K562 (cell line): ENCODE measurements around the gene BIN1. TPM values are rescaled to one million over a fixed set of nuclear protein-coding genes. Genes with fewer than 3 reads are reported as not detected.

Experiments used
- ATAC-seq: fragments of 200-7000 bp; cut with Tn5 transposase; 3 replicates; pipeline ENCODE4 v1.9.1; 2020; ENCODE audit warnings: moderate library complexity
- BruUV-seq: library from RNA; stranded (reverse); fragments of 400-500 nt; replicated peaks from 2 replicates; lab custom pipeline; 2021; lab: Mats Ljungman, UMichigan
- CTCF ChIA-PET: fragments of 300-600 bp; formaldehyde crosslinking; extraction: SDS; loops from one replicate; lab custom pipeline; 2021; ENCODE audit warnings: low intra/inter-chr PET ratio; lab: Yijun Ruan, JAX
- POLR2A ChIA-PET: fragments of 300-600, 350-650 bp; sonication (Branson Sonifier 250); formaldehyde crosslinking; extraction: SDS; loops from one replicate; lab custom pipeline; 2021; ENCODE audit warnings: antibody characterized with exemption, inconsistent platforms; lab: Yijun Ruan, JAX
- DNase-seq, 4 experiments: peaks; one replicate each; pipeline versions ENCODE4 v3.0.0 to v3.0.0-alpha.2; 2011 to 2018; ENCODE audit warnings: low spot score in 3 of 4, mixed read lengths in 3 of 4; ENCODE audit errors: extremely low read depth in 1 of 4
- FAIRE-seq: peaks from 2 replicates; lab custom pipeline; 2011; peaks lifted over from hg19 to GRCh38; lab: Jason Lieb, UNC
- H2AFZ ChIP-seq: 2 replicates; pipeline ENCODE4 v1.6.0; 2011; ENCODE audit warnings: low read depth, low read length, control low read depth, inconsistent platforms
- H3K27ac ChIP-seq: fragments of 200-600 bp; 3 replicates; pipeline ENCODE4 v1.8.0; 2011; ENCODE audit warnings: low read depth, mild to moderate bottlenecking, control low read depth, inconsistent platforms, low read length, moderate library complexity, mixed read lengths; ENCODE audit errors: extremely low read depth
- H3K27me3 ChIP-seq, 2 experiments: fragments of 300-600 bp in 1 of 2; 2 replicates in 1 of 2; 3 replicates in 1 of 2; pipeline versions ENCODE4 v1.6.0 to v1.8.0; 2011; ENCODE audit warnings: inconsistent platforms in 2 of 2, low read length in 2 of 2, mild to moderate bottlenecking in 1 of 2, mixed read lengths in 1 of 2, moderate library complexity in 1 of 2; ENCODE audit not compliant: control insufficient read depth in 2 of 2, insufficient read depth in 2 of 2
- H3K36me3 ChIP-seq: fragments of 300-600 bp; 3 replicates; pipeline ENCODE4 v1.8.0; 2011; ENCODE audit warnings: mild to moderate bottlenecking, low read length, inconsistent platforms; ENCODE audit not compliant: control insufficient read depth, insufficient read depth
- H3K4me1 ChIP-seq, 2 experiments: fragments of 200-600 bp in 1 of 2; replicated peaks in 1 of 2; 2 replicates in 1 of 2; 3 replicates in 1 of 2; pipeline versions ENCODE4 v1.5.1 to v1.8.0; 2011; ENCODE audit warnings: inconsistent platforms in 2 of 2, low read length in 2 of 2, mild to moderate bottlenecking in 1 of 2, mixed read lengths in 1 of 2, moderate library complexity in 1 of 2; ENCODE audit not compliant: control insufficient read depth in 2 of 2, insufficient read depth in 2 of 2
- H3K4me2 ChIP-seq: 2 replicates; pipeline ENCODE4 v1.6.1; 2011; ENCODE audit warnings: low read length, control low read depth, inconsistent platforms, mixed read lengths; ENCODE audit not compliant: insufficient read depth
- H3K4me3 ChIP-seq: fragments of 200-600 bp; sonication (generic), shearing (Covaris generic); 2 replicates; pipeline ENCODE4 v1.5.1; 2016; ENCODE audit warnings: control low read depth, inconsistent platforms
- H3K79me2 ChIP-seq: fragments of 200-600 bp; 3 replicates; pipeline ENCODE4 v1.8.0; 2011; ENCODE audit warnings: low read length, inconsistent platforms; ENCODE audit not compliant: control insufficient read depth, insufficient read depth
- H3K9ac ChIP-seq, 2 experiments: 2 replicates each; pipeline versions ENCODE4 v1.6.0 to v1.6.1; 2011; ENCODE audit warnings: low read depth in 2 of 2, low read length in 2 of 2, control low read depth in 1 of 2, inconsistent platforms in 1 of 2, mild to moderate bottlenecking in 1 of 2, mixed read lengths in 1 of 2; ENCODE audit not compliant: insufficient read depth in 1 of 2
- H3K9me1 ChIP-seq: one replicate; pipeline ENCODE4 v1.6.0; 2011; ENCODE audit warnings: inconsistent platforms, mild to moderate bottlenecking, low read length, moderate library complexity; ENCODE audit not compliant: control insufficient read depth, insufficient read depth
- H3K9me3 ChIP-seq: replicated peaks from 2 replicates; pipeline ENCODE4 v1.5.1; 2011; ENCODE audit warnings: low read depth, low read length, inconsistent platforms; ENCODE audit not compliant: control insufficient read depth, insufficient read depth
- H4K20me1 ChIP-seq: replicated peaks from 2 replicates; pipeline ENCODE4 v1.6.1; 2011; ENCODE audit warnings: low read length, inconsistent platforms, mixed read lengths; ENCODE audit not compliant: control insufficient read depth, insufficient read depth
- CBFA2T3 ChIP-seq: fragments of 450-650 bp; IDR thresholded peaks from 2 replicates; pipeline ENCODE4 v1.6.1; 2017
- CTCF ChIP-seq, 3 experiments: IDR thresholded peaks in 2 of 3; conservative IDR thresholded peaks in 1 of 3; 2 replicates each; pipeline ENCODE4 v1.5.1; 2011 to 2012; ENCODE audit warnings: low read length in 3 of 3, mild to moderate bottlenecking in 3 of 3, control low read depth in 2 of 3, improper control_type of control experiment in 1 of 3, inconsistent platforms in 1 of 3, low read depth in 1 of 3, mixed read lengths in 1 of 3, moderate library complexity in 1 of 3; ENCODE audit not compliant: insufficient read depth in 2 of 3
- KAT7 ChIP-seq: sonication (generic); formaldehyde crosslinking; IDR thresholded peaks from 2 replicates; pipeline ENCODE4 v1.8.0; 2022; ENCODE audit warnings: missing genetic modification reagents, mild to moderate bottlenecking, borderline replicate concordance
- PTTG1 ChIP-seq: fragments of 450-650 bp; IDR thresholded peaks from 2 replicates; pipeline ENCODE4 v1.6.1; 2016; ENCODE audit warnings: low read depth, mild to moderate bottlenecking, missing genetic modification characterization, missing compliant biosample characterization
- WGBS: fragments of 100-300 bp; shearing (Covaris generic); methylation state at CpG from one replicate; pipeline ENCODE4 v1.1.6; 2016; ENCODE audit warnings: low coverage, mixed read lengths; ENCODE audit not compliant: insufficient coverage; ENCODE audit errors: missing lambda C conversion rate; 5-methylcytosine and 5-hydroxymethylcytosine counted together
- in situ Hi-C: fragments of 300-500 bp; cut with MboI; formaldehyde crosslinking; loops from 4 replicates; pipeline ENCODE4 v1.15.0; 2018; ENCODE audit warnings: inconsistent platforms, mixed read lengths
- intact Hi-C: fragments of 100-400 bp; cut with micrococcal nuclease; formaldehyde crosslinking; loops from 2 replicates; pipeline ENCODE4 v1.14.2; 2022
- polyA plus RNA-seq, 8 experiments: library from polyadenylated mRNA; depleted of rRNA in 4 of 8; stranded (reverse) in 5 of 8; unstranded in 3 of 8; fragments of >200 nt; fragmentation: Nextera tagmentation in 2 of 8; fragmentation: Illumina TruSeq in 1 of 8; extraction: Ambion mirVana in 2 of 8; extraction: Trizol in 1 of 8; gene quantifications; 2 replicates each; pipeline versions ENCODE4 v1.2.1 to v1.2.3, GENCODE V29; 2011 to 2014; ENCODE audit warnings: inconsistent platforms in 1 of 8, missing spikeins in 1 of 8
- total RNA-seq, 7 experiments: library from RNA; depleted of rRNA in 6 of 7; stranded (reverse); fragments of >200 nt in 6 of 7; fragmentation: Illumina TruSeq in 2 of 7; extraction: Trizol in 2 of 7; gene quantifications; 2 replicates each; pipeline versions ENCODE4 v1.2.1 to v1.2.3, GENCODE V29; 2011 to 2021; ENCODE audit warnings: low replicate concordance in 1 of 7

BIN1 gene
- total and polyA plus RNA-seq, 9 of the 15 experiments (the other 6 are each of a cell fraction or from before 2014, with no cell fraction given), result 0.04 to 2.8 (median 0.79) TPM; not detected in 1

GRCh38 chr2:127054996-127055785 lies 51.8 kb downstream of the BIN1 start:
- WGBS, result 25% methylated on average over 19 of the region's 25 CpGs
- ChIA-PET POLR2A (no interaction called here), CTCF (no interaction called here)
- no peaks in the 10 kb centered on the region for H3K36me3 ChIP-seq
- no peak for TF ChIP-seq CBFA2T3
- no peak for TF ChIP-seq CTCF (IDR thresholded peaks at IDR 0.05 in 2 of 3, conservative IDR thresholded peaks at IDR 0.05 in 1 of 3; ENCODE audit: insufficient read depth in 2 of 3, low read depth in 1 of 3, low read length in 3 of 3)
- no peak for TF ChIP-seq PTTG1
- TF ChIP-seq KAT7 (CRISPR knock-in tag), result no peak
- H3K4me2 ChIP-seq, result no peak overlapping the region
- H3K4me3 ChIP-seq, result no peak overlapping the region
- no peak overlapping the region for H3K27ac ChIP-seq
- H3K9ac ChIP-seq, result no peak overlapping the region; a peak in 1 of 4 replicates
- DNase-seq (no peak), FAIRE-seq (no peak), ATAC-seq (no peak)
- in situ Hi-C loops, result no loop called here
- peaks cover 8% of the 10 kb centered on the region; the same call in 1 of the 2 replicates for H4K20me1 ChIP-seq
- intact Hi-C loops, result no loop called here
- H3K4me1 ChIP-seq, result peaks cover 0 to 63% of the 10 kb centered on the region in 2 experiments; a peak in 3 of 5 replicates
- H3K9me1 ChIP-seq, result no peaks in the 10 kb centered on the region
- no peaks in the 10 kb centered on the region for H3K9me3 ChIP-seq
- H3K79me2 ChIP-seq, result no peaks in the 10 kb centered on the region
- H3K27me3 ChIP-seq, result peaks cover 3 to 59% of the 10 kb centered on the region in 2 experiments; a peak in 4 of 5 replicates
- BruUV-seq, result no TSS peak
- H2AFZ ChIP-seq, result no peak overlapping the region
